HG02870 (cell line): ENCODE measurements around the gene TENM4.

ENCODE experiments used
- ATAC-seq: cut with Tn5 transposase; IDR thresholded peaks from one replicate; pipeline ENCODE4 v1.9.1; 2021; ENCODE audit warnings: mild to moderate bottlenecking, moderate library complexity; ENCODE audit not compliant: unreplicated experiment

The TENM4 gene

GRCh38 chr11:79042824-79043223, 398.0 kb downstream of the TENM4 start:
- no peak for ATAC-seq

- ATAC-seq: no peak
Observed at GRCh38 chr11:79040348-79040747, 400.5 kb downstream of the TENM4 start.

GRCh38 chr11:79039122-79039521, 401.7 kb downstream of the TENM4 start:
- ATAC-seq: no peak

- ATAC-seq: no peak
Observed at GRCh38 chr11:79035881-79036280, 404.9 kb downstream of the TENM4 start.

GRCh38 chr11:79033833-79034232, 407.0 kb downstream of the TENM4 start:
- no peak for ATAC-seq

GRCh38 chr11:79030448-79030847, 410.4 kb downstream of the TENM4 start:
- ATAC-seq: no peak

- no peak for ATAC-seq
Observed at GRCh38 chr11:79028225-79028624, 412.6 kb downstream of the TENM4 start.

- ATAC-seq: peak; percentile 68
Observed at GRCh38 chr11:79026803-79027445, 413.9 kb downstream of the TENM4 start.

- ATAC-seq: no peak
Observed at GRCh38 chr11:79025622-79026021, 415.2 kb downstream of the TENM4 start.

- ATAC-seq: no peak
Observed at GRCh38 chr11:79025097-79025496, 415.7 kb downstream of the TENM4 start.

GRCh38 chr11:79022265-79022664, 418.6 kb downstream of the TENM4 start:
- ATAC-seq: no peak

GRCh38 chr11:79021601-79022000, 419.2 kb downstream of the TENM4 start:
- ATAC-seq: no peak

- ATAC-seq: no peak
Observed at GRCh38 chr11:79019975-79020374, 420.9 kb downstream of the TENM4 start.

GRCh38 chr11:79019277-79019676, 421.6 kb downstream of the TENM4 start:
- no peak for ATAC-seq

- no peak for ATAC-seq
Observed at GRCh38 chr11:79018371-79018849, 422.4 kb downstream of the TENM4 start.

- no peak for ATAC-seq
Observed at GRCh38 chr11:79017811-79018210, 423.0 kb downstream of the TENM4 start.

- no peak for ATAC-seq
Observed at GRCh38 chr11:79013509-79013908, 427.3 kb downstream of the TENM4 start.

GRCh38 chr11:79011357-79011756, 429.5 kb downstream of the TENM4 start:
- no peak for ATAC-seq

GRCh38 chr11:79007771-79008402, 432.9 kb downstream of the TENM4 start:
- ATAC-seq: no peak

GRCh38 chr11:79006854-79007253, 434.0 kb downstream of the TENM4 start:
- no peak for ATAC-seq

- ATAC-seq: no peak
Observed at GRCh38 chr11:78996007-78996406, 444.8 kb downstream of the TENM4 start.

GRCh38 chr11:78995171-78995570, 445.7 kb downstream of the TENM4 start:
- ATAC-seq: no peak
